ENCODE measurements around the gene TENT5C. TPM values are rescaled to one million over a fixed set of nuclear protein-coding genes. Genes with fewer than 3 reads are reported as not detected.

Gene TENT5C
- total and polyA plus RNA-seq, 9 of the 15 experiments (the other 6 are each of a cell fraction or from before 2014, with no cell fraction given): 1.8 to 7.7 (median 4.0) TPM

- TF ChIP-seq E2F4 (CRISPR knock-in tag; IDR thresholded peaks at IDR 0.05; ENCODE audit: low read depth) (peak; percentile 29; the same call in 1 of the 2 replicates), HMGN3 (IDR thresholded peaks at IDR 0.05; ENCODE audit: borderline replicate concordance, extremely low read depth, insufficient read length, low read depth, low read length) (peak; percentile 86), ZBTB9 (CRISPR knock-in tag; IDR thresholded peaks at IDR 0.05) (peak; percentile 84), ZNF143 (CRISPR knock-in tag; IDR thresholded peaks at IDR 0.05) (no peak), ZNF785 (CRISPR knock-in tag; IDR thresholded peaks at IDR 0.05) (no peak), SMARCA5 (IDR thresholded peaks at IDR 0.05) (no peak), ZNF408 (CRISPR knock-in tag; IDR thresholded peaks at IDR 0.05; ENCODE audit: low read depth) (no peak), ZEB2 (IDR thresholded peaks at IDR 0.05) (peak; percentile 89), NCOA6 (IDR thresholded peaks at IDR 0.05) (no peak), AFF4 (CRISPR knock-in tag; IDR thresholded peaks at IDR 0.05) (peak; percentile 70; the same call in 1 of the 2 replicates), PPARD (CRISPR knock-in tag; IDR thresholded peaks at IDR 0.05) (no peak), ZNF699 (CRISPR knock-in tag; IDR thresholded peaks at IDR 0.05; ENCODE audit: insufficient replicate concordance) (no peak), NFIC (IDR thresholded peaks at IDR 0.05) (no peak; the same call in 1 of the 2 replicates), RNF219 (CRISPR knock-in tag; IDR thresholded peaks at IDR 0.05) (no peak), CTBP1 (IDR thresholded peaks at IDR 0.05; ENCODE audit: borderline replicate concordance) (peak; percentile 83), ZNF589 (CRISPR knock-in tag; IDR thresholded peaks at IDR 0.05; ENCODE audit: low read depth) (no peak), FOXJ2 (tag; IDR thresholded peaks at IDR 0.05) (peak; percentile 97)
These were observed at the start of gene TENT5C (continued) for GRCh38 chr1:117605774-117606648.

Data from K562 (cell line).